Left ventricle myocardium inferior (tissue), 1 donor: ENCODE data around the gene COG2. TPM values are rescaled to one million over a fixed set of nuclear protein-coding genes. Genes with fewer than 3 reads are reported as not detected.

Experiments used
- DNase-seq: peaks from one replicate; pipeline ENCODE4 v3.0.0-alpha.2; 2020
- H3K27ac ChIP-seq: fragments of 200-600 bp; replicated peaks from 2 replicates; pipeline ENCODE4 v1.8.0; 2021
- H3K27me3 ChIP-seq: fragments of 200-600 bp; 2 replicates; pipeline ENCODE4 v1.8.0; 2021; ENCODE audit warnings: low read depth
- H3K36me3 ChIP-seq: fragments of 200-600 bp; 2 replicates; pipeline ENCODE4 v1.8.0; 2021
- H3K4me1 ChIP-seq: fragments of 200-600 bp; 2 replicates; pipeline ENCODE4 v1.8.0; 2021
- H3K4me3 ChIP-seq: fragments of 200-600 bp; 2 replicates; pipeline ENCODE4 v1.8.0; 2021; ENCODE audit warnings: mild to moderate bottlenecking, moderate library complexity
- H3K9me3 ChIP-seq: fragments of 200-600 bp; replicated peaks from 2 replicates; pipeline ENCODE4 v1.8.0; 2021
- intact Hi-C: fragments of 100-400 bp; cut with micrococcal nuclease; formaldehyde crosslinking; loops from one replicate; pipeline ENCODE4 v1.11.0; 2022
- total RNA-seq: library from RNA; stranded (reverse); fragmentation: NEBNext Ultra II Directional; extraction: Animal tissue kit (Norgen Biotek cat#: 25700); gene quantifications from one replicate; pipeline ENCODE4 v1.2.1, GENCODE V29; 2021
- TF ChIP-seq, protein P1 (sequence below): fragments of 200-600 bp; IDR thresholded peaks from 2 replicates; pipeline ENCODE4 v1.8.0; 2021; ENCODE audit warnings: antibody characterized with exemption, mild to moderate bottlenecking, borderline replicate concordance
- donor health status: DM: no; HTN: yes; CAD: no; lungs with severe emphysema.

COG2 gene
- total RNA-seq, 1 donor from 2014 or later, result 25.6 TPM

DNA sequence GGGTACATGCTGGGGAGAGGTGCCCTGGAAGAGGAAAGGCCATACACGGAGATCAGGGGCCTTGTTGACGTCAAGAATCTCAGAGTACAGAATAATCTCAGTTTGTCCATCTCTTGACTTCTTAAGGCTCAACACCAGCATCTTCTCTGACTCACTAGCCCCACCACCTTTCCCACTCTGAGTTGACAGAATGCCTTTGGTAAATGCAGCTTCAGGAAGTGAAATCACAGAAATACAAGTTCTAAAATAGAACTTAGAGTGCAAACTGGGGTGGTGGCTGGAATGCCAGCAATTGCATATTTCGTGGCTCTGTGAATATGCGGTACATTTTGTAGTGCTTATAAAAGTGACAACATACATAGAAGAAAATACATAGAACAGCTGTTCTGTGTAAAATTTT lies 1.6 kb downstream of the COG2 start:
- H3K4me3 ChIP-seq, result peak overlapping the region; percentile 97
- no peak for DNase-seq
- TF ChIP-seq, protein P1, sequence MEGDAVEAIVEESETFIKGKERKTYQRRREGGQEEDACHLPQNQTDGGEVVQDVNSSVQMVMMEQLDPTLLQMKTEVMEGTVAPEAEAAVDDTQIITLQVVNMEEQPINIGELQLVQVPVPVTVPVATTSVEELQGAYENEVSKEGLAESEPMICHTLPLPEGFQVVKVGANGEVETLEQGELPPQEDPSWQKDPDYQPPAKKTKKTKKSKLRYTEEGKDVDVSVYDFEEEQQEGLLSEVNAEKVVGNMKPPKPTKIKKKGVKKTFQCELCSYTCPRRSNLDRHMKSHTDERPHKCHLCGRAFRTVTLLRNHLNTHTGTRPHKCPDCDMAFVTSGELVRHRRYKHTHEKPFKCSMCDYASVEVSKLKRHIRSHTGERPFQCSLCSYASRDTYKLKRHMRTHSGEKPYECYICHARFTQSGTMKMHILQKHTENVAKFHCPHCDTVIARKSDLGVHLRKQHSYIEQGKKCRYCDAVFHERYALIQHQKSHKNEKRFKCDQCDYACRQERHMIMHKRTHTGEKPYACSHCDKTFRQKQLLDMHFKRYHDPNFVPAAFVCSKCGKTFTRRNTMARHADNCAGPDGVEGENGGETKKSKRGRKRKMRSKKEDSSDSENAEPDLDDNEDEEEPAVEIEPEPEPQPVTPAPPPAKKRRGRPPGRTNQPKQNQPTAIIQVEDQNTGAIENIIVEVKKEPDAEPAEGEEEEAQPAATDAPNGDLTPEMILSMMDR, result no peak
- intact Hi-C loops, result no loop called here
- H3K27me3 ChIP-seq, result no peaks in the 10 kb centered on the region
- no peaks in the 10 kb centered on the region for H3K36me3 ChIP-seq
- H3K4me1 ChIP-seq, result peaks cover 77% of the 10 kb centered on the region
- no peaks in the 10 kb centered on the region for H3K9me3 ChIP-seq
- no peak overlapping the region for H3K27ac ChIP-seq

DNA sequence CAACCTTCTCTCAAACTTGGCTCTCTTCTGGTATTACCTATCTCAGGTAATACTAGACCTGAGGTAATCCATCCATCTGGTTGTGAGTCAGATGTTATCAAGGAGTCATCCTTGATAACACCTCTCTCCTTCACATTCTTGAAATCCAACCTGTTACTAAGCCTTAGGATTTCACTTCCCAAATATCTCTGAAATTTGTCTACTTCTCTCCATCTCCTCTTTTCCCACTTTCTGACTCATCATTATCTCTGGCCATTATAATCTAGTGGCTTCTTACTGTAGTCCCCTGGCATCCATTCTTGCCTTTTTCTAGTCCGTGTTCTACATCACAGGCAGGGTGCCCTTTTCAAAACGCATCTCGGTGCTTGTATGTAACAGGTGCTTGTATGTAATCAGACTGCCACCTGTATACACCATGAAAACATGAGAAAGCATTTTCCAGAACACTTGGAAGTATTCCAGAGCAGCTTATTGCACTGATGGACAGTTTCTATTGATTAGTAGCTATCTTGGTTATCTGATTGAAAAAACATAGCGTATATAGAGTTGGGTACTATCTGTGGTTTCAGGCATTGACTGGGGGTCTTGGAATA lies 4.5 kb downstream of the COG2 start:
- intact Hi-C loops, result no loop called here
- Histone ChIP-seq H3K4me1 (peaks cover 72% of the 10 kb centered on the region), H3K36me3 (no peaks in the 10 kb centered on the region)

GRCh38 chr1:230647321-230647720 lies 5.0 kb downstream of the COG2 start:
- Histone ChIP-seq H3K27me3 (no peaks in the 10 kb centered on the region), H3K4me3 (no peak overlapping the region), H3K36me3 (no peaks in the 10 kb centered on the region), H3K9me3 (peaks cover 3% of the 10 kb centered on the region), H3K4me1 (peaks cover 68% of the 10 kb centered on the region), H3K27ac (no peak overlapping the region)
- TF ChIP-seq, protein P1, result no peak
- no peak for DNase-seq
- intact Hi-C loops, result no loop called here

More for the DNA sequence above, 4.5 kb downstream of the COG2 start:
- TF ChIP-seq, protein P1, result no peak
- H3K4me3 ChIP-seq, result no peak overlapping the region
- DNase-seq, result no peak
- H3K9me3 ChIP-seq, result peaks cover 3% of the 10 kb centered on the region
- H3K27me3 ChIP-seq, result no peaks in the 10 kb centered on the region
- H3K27ac ChIP-seq, result no peak overlapping the region

GRCh38 chr1:230648114-230648513 lies 5.8 kb downstream of the COG2 start:
- no peak for DNase-seq
- H3K27me3 ChIP-seq, result no peaks in the 10 kb centered on the region
- H3K4me3 ChIP-seq, result no peak overlapping the region
- intact Hi-C loops, result no loop called here
- H3K27ac ChIP-seq, result no peak overlapping the region
- TF ChIP-seq, protein P1, result no peak
- H3K4me1 ChIP-seq, result peaks cover 60% of the 10 kb centered on the region
- no peaks in the 10 kb centered on the region for H3K36me3 ChIP-seq
- peaks cover 3% of the 10 kb centered on the region for H3K9me3 ChIP-seq

DNA sequence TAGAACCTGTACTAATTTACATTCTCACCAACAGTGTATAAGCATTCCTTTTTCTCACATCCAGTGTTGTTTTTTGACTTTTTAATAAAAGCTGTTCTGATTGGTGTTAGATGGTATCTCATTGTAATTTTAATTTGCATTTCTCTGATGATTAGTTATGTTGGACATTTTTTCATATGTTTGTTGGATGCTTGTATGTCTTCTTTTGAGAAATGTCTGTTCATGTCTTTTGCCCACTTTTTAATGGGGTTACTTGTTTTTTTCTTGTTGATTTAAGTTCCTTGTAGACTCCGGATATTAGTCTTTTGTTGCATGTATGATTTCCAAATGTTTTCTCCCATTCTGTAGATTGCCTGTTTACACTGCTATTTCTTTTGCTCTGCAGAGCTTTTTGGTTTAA lies 8.0 kb downstream of the COG2 start:
- no peak overlapping the region for H3K27ac ChIP-seq
- peaks cover 10% of the 10 kb centered on the region for H3K9me3 ChIP-seq
- no peak overlapping the region for H3K4me3 ChIP-seq
- peaks cover 38% of the 10 kb centered on the region for H3K4me1 ChIP-seq
- intact Hi-C loops, result no loop called here
- DNase-seq, result no peak
- TF ChIP-seq, protein P1, result no peak
- H3K27me3 ChIP-seq, result no peaks in the 10 kb centered on the region
- H3K36me3 ChIP-seq, result no peaks in the 10 kb centered on the region
